ENCODE data around the gene MYH15. TPM values are rescaled to one million over a fixed set of nuclear protein-coding genes. Genes with fewer than 3 reads are reported as not detected.

Gene MYH15
- total RNA-seq, 2 experiments from 2014 or later = 0.46 to 0.57 TPM

GRCh38 chr3:108394563-108394962 is 115.8 kb downstream of the MYH15 start:
- ChIA-PET POLR2A (no interaction called here), CTCF (ENCODE audit: unreplicated experiment) (no interaction called here)
- H2AFZ ChIP-seq (ENCODE audit: low read length) = no peak overlapping the region
- H3K4me2 ChIP-seq (ENCODE audit: low read length) = no peak overlapping the region
- no peaks in the 10 kb centered on the region for H4K20me1 ChIP-seq (ENCODE audit: insufficient read depth, low read length)
- no peak overlapping the region for H3K4me3 ChIP-seq (ENCODE audit: low read depth, low read length, poor library complexity, severe bottlenecking)
- no peaks in the 10 kb centered on the region for H3K36me3 ChIP-seq (ENCODE audit: insufficient read depth, low read length)
- no peaks in the 10 kb centered on the region for H3K4me1 ChIP-seq (ENCODE audit: insufficient read depth, low read length, poor library complexity, severe bottlenecking)
- H3K9me3 ChIP-seq (ENCODE audit: low read length) = no peaks in the 10 kb centered on the region
- no peak for TF ChIP-seq EZH2phosphoT487 (IDR thresholded peaks at IDR 0.05; ENCODE audit: borderline replicate concordance, low read depth, low read length)
- TF ChIP-seq CTCF (conservative IDR thresholded peaks at IDR 0.05; ENCODE audit: low read length) = no peak
- no peak for DNase-seq (ENCODE audit: low spot score)
- no peak overlapping the region for H3K27ac ChIP-seq (ENCODE audit: low read depth, low read length, poor library complexity, severe bottlenecking)
- no TSS peak for BruUV-seq (replicated peaks)
- no peaks in the 10 kb centered on the region for H3K79me2 ChIP-seq (ENCODE audit: insufficient read depth, low read depth, low read length)
- no peaks in the 10 kb centered on the region for H3K9me2 ChIP-seq (ENCODE audit: insufficient read depth, low read length)
- intact Hi-C loops (cut with micrococcal nuclease; ENCODE audit: unreplicated experiment) = no loop called here

DNA sequence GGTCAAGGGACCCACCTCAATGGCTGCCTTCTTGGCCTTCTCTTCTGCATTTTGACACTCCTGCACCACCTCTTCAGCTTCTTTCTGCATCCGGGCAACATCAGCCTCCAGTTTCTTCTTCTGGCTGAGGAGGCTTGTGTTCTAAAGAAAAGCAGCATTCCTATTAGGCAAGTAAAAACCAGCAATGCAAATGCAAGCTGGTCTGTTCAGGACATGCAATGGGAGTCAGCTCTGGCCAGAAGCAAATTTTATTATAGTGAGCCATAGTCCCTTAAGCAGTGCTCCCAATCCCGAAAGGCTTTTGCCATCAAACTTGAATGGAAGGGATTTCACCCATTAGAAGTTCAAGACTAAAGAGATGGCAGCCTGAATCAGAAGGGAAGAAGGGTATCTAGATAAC is 116.4 kb downstream of the MYH15 start:
- H3K4me1 ChIP-seq (ENCODE audit: insufficient read depth, low read length, poor library complexity, severe bottlenecking) = no peaks in the 10 kb centered on the region

More for the DNA sequence above, 116.4 kb downstream of the MYH15 start:
- H2AFZ ChIP-seq (ENCODE audit: low read length) = no peak overlapping the region
- no peaks in the 10 kb centered on the region for H4K20me1 ChIP-seq (ENCODE audit: insufficient read depth, low read length)
- CTCF ChIA-PET (ENCODE audit: unreplicated experiment) = no interaction called here
- H3K4me2 ChIP-seq (ENCODE audit: low read length) = no peak overlapping the region
- TF ChIP-seq EZH2phosphoT487 (IDR thresholded peaks at IDR 0.05; ENCODE audit: borderline replicate concordance, low read depth, low read length) (no peak), CTCF (conservative IDR thresholded peaks at IDR 0.05; ENCODE audit: low read length) (no peak)
- no peaks in the 10 kb centered on the region for H3K9me3 ChIP-seq (ENCODE audit: low read length)
- H3K36me3 ChIP-seq (ENCODE audit: insufficient read depth, low read length) = no peaks in the 10 kb centered on the region
- BruUV-seq (replicated peaks) = no TSS peak
- POLR2A ChIA-PET = no interaction called here
- no peaks in the 10 kb centered on the region for H3K79me2 ChIP-seq (ENCODE audit: insufficient read depth, low read depth, low read length)
- intact Hi-C loops (cut with micrococcal nuclease; ENCODE audit: unreplicated experiment) = no loop called here
- no peak overlapping the region for H3K4me3 ChIP-seq (ENCODE audit: low read depth, low read length, poor library complexity, severe bottlenecking)
- H3K9me2 ChIP-seq (ENCODE audit: insufficient read depth, low read length) = no peaks in the 10 kb centered on the region
- DNase-seq (ENCODE audit: low spot score) = no peak
- H3K27ac ChIP-seq (ENCODE audit: low read depth, low read length, poor library complexity, severe bottlenecking) = no peak overlapping the region

All from OCI-LY7 (cell line).